SU-DHL-6 (cell line): ENCODE results near the gene SCN8A.

ENCODE experiments used
- H2AFZ ChIP-seq: fragments of 200-600 bp; sonication (generic); 2 replicates; pipeline ENCODE4 v1.6.1; 2014; ENCODE audit warnings: low read depth, mild to moderate bottlenecking, moderate library complexity, mixed read lengths, antibody characterized with exemption, low read length; ENCODE audit not compliant: severe bottlenecking
- H3F3A ChIP-seq: fragments of 200-600 bp; shearing (Covaris generic); 2 replicates; pipeline ENCODE4 v1.6.0; 2016; ENCODE audit warnings: antibody characterized with exemption, mild to moderate bottlenecking; ENCODE audit not compliant: insufficient read depth
- H3K27ac ChIP-seq: fragments of 200-600 bp; sonication (generic); 2 replicates; pipeline ENCODE4 v1.5.1; 2016; ENCODE audit warnings: low read depth, mild to moderate bottlenecking, low read length, moderate library complexity, mixed read lengths
- H3K27me3 ChIP-seq: fragments of 200-600 bp; sonication (generic), shearing (Covaris generic); 2 replicates; pipeline ENCODE4 v1.6.0; 2014; ENCODE audit warnings: mild to moderate bottlenecking, low read length
- H3K36me3 ChIP-seq: fragments of 200-600 bp; sonication (generic); 2 replicates; pipeline ENCODE4 v1.6.1; 2014; ENCODE audit warnings: mild to moderate bottlenecking, low read length, mixed read lengths
- H3K4me2 ChIP-seq: fragments of 300-600, 200-600 bp; shearing (Covaris generic), sonication (generic); 2 replicates; pipeline ENCODE4 v1.6.0; 2014; ENCODE audit warnings: low read length, low read depth, mild to moderate bottlenecking; ENCODE audit not compliant: poor library complexity, severe bottlenecking
- H3K4me3 ChIP-seq: fragments of 200-600 bp; sonication (generic); 2 replicates; pipeline ENCODE4 v1.5.1; 2014; ENCODE audit warnings: antibody characterized with exemption, low read length, mild to moderate bottlenecking, mixed read lengths; ENCODE audit not compliant: insufficient read depth, poor library complexity, severe bottlenecking
- H3K79me2 ChIP-seq: fragments of 200-600 bp; sonication (generic); 2 replicates; pipeline ENCODE4 v1.6.1; 2014; ENCODE audit warnings: mild to moderate bottlenecking, low read length, moderate library complexity; ENCODE audit not compliant: insufficient read depth
- H3K9ac ChIP-seq: fragments of 200-600 bp; sonication (generic); 2 replicates; pipeline ENCODE4 v1.7.0; 2014; ENCODE audit warnings: mild to moderate bottlenecking, low read length
- H3K9me2 ChIP-seq: fragments of 200-600 bp; sonication (generic); replicated peaks from 2 replicates; pipeline ENCODE4 v1.6.1; 2014; ENCODE audit warnings: low read length; ENCODE audit not compliant: insufficient read depth
- H3K9me3 ChIP-seq: fragments of 200-600 bp; sonication (generic); 2 replicates; pipeline ENCODE4 v1.6.1; 2014; ENCODE audit warnings: low read length, mixed read lengths; ENCODE audit not compliant: insufficient read depth
- H4K20me1 ChIP-seq: fragments of 200-600 bp; sonication (generic); 2 replicates; pipeline ENCODE4 v1.6.1; 2014; ENCODE audit warnings: low read depth, mild to moderate bottlenecking, antibody characterized with exemption, low read length, moderate library complexity, mixed read lengths
- EZH2phosphoT487 ChIP-seq: fragments of 200-600 bp; sonication (generic), shearing (Covaris generic); conservative IDR thresholded peaks from 2 replicates; pipeline ENCODE4 v1.6.1; 2018; ENCODE audit warnings: mild to moderate bottlenecking, antibody characterized with exemption, low read length, moderate library complexity, mixed read lengths
- TF ChIP-seq, protein P1 (sequence below): fragments of 200-600 bp; sonication (generic); IDR thresholded peaks from one replicate; pipeline ENCODE4 v1.5.1; 2017; ENCODE audit warnings: antibody characterized with exemption, mild to moderate bottlenecking, low read length, moderate library complexity; ENCODE audit not compliant: insufficient read depth, poor library complexity, severe bottlenecking

SCN8A gene

GRCh38 chr12:51632623-51633022, 41.6 kb downstream of the SCN8A start:
- no peak overlapping the region for H3K4me3 ChIP-seq
- H3K36me3 ChIP-seq = no peaks in the 10 kb centered on the region
- no peak overlapping the region for H2AFZ ChIP-seq
- no peaks in the 10 kb centered on the region for H3F3A ChIP-seq
- no peak overlapping the region for H3K27ac ChIP-seq
- no peaks in the 10 kb centered on the region for H3K79me2 ChIP-seq
- H3K27me3 ChIP-seq = peaks cover 4% of the 10 kb centered on the region; the same call in 1 of the 2 replicates
- TF ChIP-seq EZH2phosphoT487 = no peak
- TF ChIP-seq, protein P1, sequence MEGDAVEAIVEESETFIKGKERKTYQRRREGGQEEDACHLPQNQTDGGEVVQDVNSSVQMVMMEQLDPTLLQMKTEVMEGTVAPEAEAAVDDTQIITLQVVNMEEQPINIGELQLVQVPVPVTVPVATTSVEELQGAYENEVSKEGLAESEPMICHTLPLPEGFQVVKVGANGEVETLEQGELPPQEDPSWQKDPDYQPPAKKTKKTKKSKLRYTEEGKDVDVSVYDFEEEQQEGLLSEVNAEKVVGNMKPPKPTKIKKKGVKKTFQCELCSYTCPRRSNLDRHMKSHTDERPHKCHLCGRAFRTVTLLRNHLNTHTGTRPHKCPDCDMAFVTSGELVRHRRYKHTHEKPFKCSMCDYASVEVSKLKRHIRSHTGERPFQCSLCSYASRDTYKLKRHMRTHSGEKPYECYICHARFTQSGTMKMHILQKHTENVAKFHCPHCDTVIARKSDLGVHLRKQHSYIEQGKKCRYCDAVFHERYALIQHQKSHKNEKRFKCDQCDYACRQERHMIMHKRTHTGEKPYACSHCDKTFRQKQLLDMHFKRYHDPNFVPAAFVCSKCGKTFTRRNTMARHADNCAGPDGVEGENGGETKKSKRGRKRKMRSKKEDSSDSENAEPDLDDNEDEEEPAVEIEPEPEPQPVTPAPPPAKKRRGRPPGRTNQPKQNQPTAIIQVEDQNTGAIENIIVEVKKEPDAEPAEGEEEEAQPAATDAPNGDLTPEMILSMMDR = no peak
- no peaks in the 10 kb centered on the region for H3K9me2 ChIP-seq
- H4K20me1 ChIP-seq = no peaks in the 10 kb centered on the region
- 0 out of 2 replicates have a peak, but pooled peaks cover under 1% of the 10 kb centered on the region for H3K9me3 ChIP-seq
- no peak overlapping the region for H3K4me2 ChIP-seq
- no peak overlapping the region for H3K9ac ChIP-seq

DNA sequence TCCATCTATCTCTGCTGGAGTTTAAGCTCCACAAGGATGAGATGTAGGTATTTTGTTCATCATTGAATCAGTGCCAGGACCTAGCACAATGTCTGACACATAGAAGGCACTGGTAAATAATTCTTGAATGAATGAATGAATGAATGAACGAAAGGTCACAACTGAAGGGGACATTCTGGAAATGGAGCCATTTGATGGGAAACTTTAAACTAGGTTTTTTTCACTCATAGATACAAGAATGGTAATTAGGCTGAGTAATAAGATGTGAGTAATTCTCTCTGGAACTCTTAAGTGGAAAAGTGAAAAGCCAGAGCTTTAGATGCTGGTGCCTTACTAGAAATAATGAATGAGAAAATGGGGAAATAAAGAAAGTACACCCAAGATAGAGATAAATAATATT, 44.3 kb downstream of the SCN8A start:
- Histone ChIP-seq H4K20me1 (no peaks in the 10 kb centered on the region), H3K4me3 (no peak overlapping the region), H3K9me2 (no peaks in the 10 kb centered on the region), H3F3A (no peaks in the 10 kb centered on the region), H3K27ac (no peak overlapping the region), H3K27me3 (peaks cover 4% of the 10 kb centered on the region; the same call in 1 of the 2 replicates), H3K9me3 (0 out of 2 replicates have a peak, but pooled peaks cover 4% of the 10 kb centered on the region), H3K4me2 (no peak overlapping the region), H3K79me2 (no peaks in the 10 kb centered on the region), H3K9ac (no peak overlapping the region), H3K36me3 (no peaks in the 10 kb centered on the region), H2AFZ (no peak overlapping the region)
- TF ChIP-seq EZH2phosphoT487 = no peak
- TF ChIP-seq, protein P1 = no peak

DNA sequence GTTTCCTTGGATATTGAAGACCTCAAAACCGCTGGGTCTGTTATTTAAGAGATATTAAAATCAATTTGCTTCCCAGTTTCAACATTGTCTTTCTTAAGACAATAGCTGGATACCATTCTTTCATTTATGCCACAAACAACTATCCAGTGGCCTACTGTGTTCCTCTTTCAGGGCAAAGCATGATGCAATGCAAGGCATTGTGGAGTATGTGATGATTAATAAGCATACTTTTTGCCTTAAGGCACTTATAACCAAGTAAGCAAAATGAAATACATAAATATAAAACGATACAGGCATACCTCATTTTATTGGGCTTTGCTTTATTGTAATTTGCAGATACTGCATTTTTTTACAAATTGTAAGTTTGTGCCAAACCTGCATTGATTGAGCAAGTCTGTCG, 45.5 kb downstream of the SCN8A start:
- Histone ChIP-seq H2AFZ (no peak overlapping the region), H4K20me1 (no peaks in the 10 kb centered on the region), H3K9me3 (0 out of 2 replicates have a peak, but pooled peaks cover 4% of the 10 kb centered on the region), H3K36me3 (no peaks in the 10 kb centered on the region), H3K79me2 (no peaks in the 10 kb centered on the region), H3F3A (no peaks in the 10 kb centered on the region), H3K4me2 (no peak overlapping the region), H3K27me3 (peaks cover 4% of the 10 kb centered on the region; the same call in 1 of the 2 replicates), H3K9me2 (no peaks in the 10 kb centered on the region), H3K9ac (no peak overlapping the region), H3K27ac (no peak overlapping the region), H3K4me3 (no peak overlapping the region)
- TF ChIP-seq EZH2phosphoT487 = no peak
- TF ChIP-seq, protein P1 = no peak
